Neural progenitor cell (in vitro differentiated cells): ENCODE data around the gene CRELD1. TPM values are rescaled to one million over a fixed set of nuclear protein-coding genes. Genes with fewer than 3 reads are reported as not detected.

Source experiments
- DNase-seq: peaks from one replicate; pipeline ENCODE4 v3.0.0-alpha.2; 2016; ENCODE audit warnings: low spot score
- H2AFZ ChIP-seq: fragments of 200-600 bp; sonication (generic); replicated peaks from 2 replicates; pipeline ENCODE4 v1.6.1; 2016; ENCODE audit warnings: antibody characterized with exemption
- H3F3A ChIP-seq: fragments of 200-600 bp; sonication (generic); 2 replicates; pipeline ENCODE4 v1.6.1; 2016; ENCODE audit warnings: antibody characterized with exemption, low read depth
- H3K27ac ChIP-seq: fragments of 200-600 bp; sonication (generic); 2 replicates; pipeline ENCODE4 v1.5.1; 2016; ENCODE audit warnings: mild to moderate bottlenecking
- H3K27me3 ChIP-seq: fragments of 200-600 bp; sonication (generic); 2 replicates; pipeline ENCODE4 v1.6.1; 2016; ENCODE audit warnings: mild to moderate bottlenecking, moderate library complexity
- H3K36me3 ChIP-seq: fragments of 200-600 bp; sonication (generic); 2 replicates; pipeline ENCODE4 v1.5.1; 2016
- H3K4me1 ChIP-seq: fragments of 200-600 bp; sonication (generic); 2 replicates; pipeline ENCODE4 v1.6.1; 2016; ENCODE audit warnings: mixed run types
- H3K4me2 ChIP-seq: fragments of 200-600 bp; sonication (generic); 2 replicates; pipeline ENCODE4 v1.6.1; 2016
- H3K4me3 ChIP-seq: fragments of 200-600 bp; sonication (generic); 2 replicates; pipeline ENCODE4 v1.5.1; 2016
- H3K79me2 ChIP-seq: fragments of 200-600 bp; sonication (generic); 2 replicates; pipeline ENCODE4 v1.6.1; 2016; ENCODE audit warnings: low read depth
- H3K9ac ChIP-seq: fragments of 200-600 bp; sonication (generic); 2 replicates; pipeline ENCODE4 v1.6.1; 2016
- H3K9me3 ChIP-seq: fragments of 200-600 bp; sonication (generic); 2 replicates; pipeline ENCODE4 v1.5.1; 2016; ENCODE audit warnings: low read depth
- H4K20me1 ChIP-seq: fragments of 200-600 bp; sonication (generic); 2 replicates; pipeline ENCODE4 v1.6.1; 2016; ENCODE audit warnings: low read depth
- H3K27ac Mint-ChIP-seq: 3 replicates; pipeline ENCODE4 v1.8.0; 2021; ENCODE audit warnings: mixed read lengths
- H3K27me3 Mint-ChIP-seq: 2 replicates; pipeline ENCODE4 v1.8.0; 2022; ENCODE audit warnings: low read depth, mild to moderate bottlenecking, inconsistent platforms, moderate library complexity, mixed read lengths; ENCODE audit not compliant: insufficient read depth
- H3K36me3 Mint-ChIP-seq: 3 replicates; pipeline ENCODE4 v1.8.0; 2021; ENCODE audit warnings: mixed read lengths
- H3K4me1 Mint-ChIP-seq: 3 replicates; pipeline ENCODE4 v1.8.0; 2021; ENCODE audit warnings: mixed read lengths
- H3K4me3 Mint-ChIP-seq: 3 replicates; pipeline ENCODE4 v1.8.0; 2021; ENCODE audit warnings: mild to moderate bottlenecking, moderate library complexity, mixed read lengths
- H3K9me3 Mint-ChIP-seq: 3 replicates; pipeline ENCODE4 v1.8.0; 2020; ENCODE audit warnings: mixed read lengths
- EZH2 ChIP-seq: fragments of 200-600 bp; sonication (generic); IDR thresholded peaks from 2 replicates; pipeline ENCODE4 v1.6.1; 2017; ENCODE audit warnings: antibody characterized with exemption, mild to moderate bottlenecking, moderate library complexity
- EZH2phosphoT487 ChIP-seq: fragments of 200-600 bp; sonication (generic); IDR thresholded peaks from 2 replicates; pipeline ENCODE4 v1.6.1; 2017; ENCODE audit warnings: antibody characterized with exemption
- total RNA-seq: library from RNA; depleted of rRNA; stranded (reverse); fragments of >200 nt; gene quantifications from 2 replicates; pipeline ENCODE4 v1.2.3, GENCODE V29; 2015; ENCODE audit warnings: low replicate concordance
- TF ChIP-seq, protein P1 (sequence below): fragments of 200-600 bp; sonication (generic); IDR thresholded peaks from 2 replicates; pipeline ENCODE4 v1.5.1; 2017; ENCODE audit warnings: antibody characterized with exemption, mild to moderate bottlenecking

The CRELD1 gene
- total RNA-seq, 1 donor from 2014 or later = 14.1 TPM

DNA sequence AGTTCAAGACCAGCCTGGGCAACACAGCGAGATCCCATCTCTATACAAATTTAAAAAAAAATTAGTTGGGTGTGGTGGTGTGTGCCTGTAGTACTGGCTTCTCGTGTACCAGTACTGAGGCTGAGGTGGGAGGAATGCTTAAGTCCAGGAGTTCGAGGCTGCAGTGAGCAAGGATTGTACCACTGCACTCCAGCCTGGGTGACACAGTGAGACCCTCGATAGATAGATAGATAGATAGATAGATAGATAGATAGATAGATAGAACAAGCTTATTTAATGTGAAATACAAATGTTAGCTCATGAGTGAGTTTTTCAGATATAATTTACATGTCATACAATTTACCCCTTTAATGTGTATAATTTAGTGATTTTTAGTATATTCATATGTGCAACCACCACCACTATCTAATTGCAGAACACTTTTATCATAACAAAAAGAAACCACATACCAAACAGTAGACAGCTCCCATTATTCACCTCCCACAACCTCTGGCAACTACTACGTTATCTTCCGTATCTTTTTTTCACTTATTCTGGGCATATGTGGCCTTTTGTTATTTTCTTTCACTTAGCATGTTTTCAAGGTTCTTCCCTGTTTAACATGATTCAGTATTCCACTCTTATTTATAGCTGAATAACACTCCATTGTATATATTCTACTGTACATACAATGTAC, 31.7 kb downstream of the CRELD1 start:
- H3K27ac Mint-ChIP-seq = no peak overlapping the region
- H3K4me1 Mint-ChIP-seq = no peaks in the 10 kb centered on the region
- Histone ChIP-seq H3K4me2 (no peak overlapping the region), H2AFZ (no peak overlapping the region), H3K9ac (no peak overlapping the region), H3K9me3 (no peaks in the 10 kb centered on the region), H3F3A (no peaks in the 10 kb centered on the region), H3K4me3 (no peak overlapping the region), H3K4me1 (no peaks in the 10 kb centered on the region), H3K79me2 (no peaks in the 10 kb centered on the region), H4K20me1 (no peaks in the 10 kb centered on the region), H3K36me3 (no peaks in the 10 kb centered on the region), H3K27ac (no peak overlapping the region), H3K27me3 (no peaks in the 10 kb centered on the region)
- TF ChIP-seq, protein P1, sequence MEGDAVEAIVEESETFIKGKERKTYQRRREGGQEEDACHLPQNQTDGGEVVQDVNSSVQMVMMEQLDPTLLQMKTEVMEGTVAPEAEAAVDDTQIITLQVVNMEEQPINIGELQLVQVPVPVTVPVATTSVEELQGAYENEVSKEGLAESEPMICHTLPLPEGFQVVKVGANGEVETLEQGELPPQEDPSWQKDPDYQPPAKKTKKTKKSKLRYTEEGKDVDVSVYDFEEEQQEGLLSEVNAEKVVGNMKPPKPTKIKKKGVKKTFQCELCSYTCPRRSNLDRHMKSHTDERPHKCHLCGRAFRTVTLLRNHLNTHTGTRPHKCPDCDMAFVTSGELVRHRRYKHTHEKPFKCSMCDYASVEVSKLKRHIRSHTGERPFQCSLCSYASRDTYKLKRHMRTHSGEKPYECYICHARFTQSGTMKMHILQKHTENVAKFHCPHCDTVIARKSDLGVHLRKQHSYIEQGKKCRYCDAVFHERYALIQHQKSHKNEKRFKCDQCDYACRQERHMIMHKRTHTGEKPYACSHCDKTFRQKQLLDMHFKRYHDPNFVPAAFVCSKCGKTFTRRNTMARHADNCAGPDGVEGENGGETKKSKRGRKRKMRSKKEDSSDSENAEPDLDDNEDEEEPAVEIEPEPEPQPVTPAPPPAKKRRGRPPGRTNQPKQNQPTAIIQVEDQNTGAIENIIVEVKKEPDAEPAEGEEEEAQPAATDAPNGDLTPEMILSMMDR = no peak
- TF ChIP-seq EZH2phosphoT487 (no peak), EZH2 (no peak)
- H3K36me3 Mint-ChIP-seq = peaks cover 12% of the 10 kb centered on the region
- no peak for DNase-seq
- no peak overlapping the region for H3K4me3 Mint-ChIP-seq
- H3K9me3 Mint-ChIP-seq = no peaks in the 10 kb centered on the region
- no peaks in the 10 kb centered on the region for H3K27me3 Mint-ChIP-seq

DNA sequence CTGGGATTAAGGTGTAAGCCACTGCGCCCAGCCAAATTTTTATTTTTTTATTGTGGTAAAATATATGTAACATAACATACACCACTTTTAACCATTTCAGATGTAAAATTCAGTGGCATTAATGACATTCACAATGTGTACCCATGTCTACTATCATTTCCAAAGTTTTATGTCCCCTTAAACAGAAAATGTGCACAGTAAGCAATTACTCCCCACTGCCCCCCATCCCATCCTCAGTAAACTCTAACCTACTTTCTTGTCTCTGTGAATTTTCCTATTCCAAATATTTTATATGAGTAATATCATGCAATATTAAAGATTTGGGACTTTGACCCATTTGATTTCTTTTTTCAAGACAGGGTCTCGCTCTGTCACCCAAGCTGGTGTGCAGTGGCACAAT, 33.2 kb downstream of the CRELD1 start:
- DNase-seq = no peak
- H3K27me3 ChIP-seq = no peaks in the 10 kb centered on the region
- H2AFZ ChIP-seq = no peak overlapping the region
- H3K36me3 ChIP-seq = no peaks in the 10 kb centered on the region
- Mint-ChIP-seq H3K36me3 (peaks cover 15% of the 10 kb centered on the region), H3K27me3 (no peaks in the 10 kb centered on the region), H3K9me3 (no peaks in the 10 kb centered on the region), H3K27ac (no peak overlapping the region), H3K4me1 (no peaks in the 10 kb centered on the region), H3K4me3 (no peak overlapping the region)
- no peak overlapping the region for H3K27ac ChIP-seq
- H3K79me2 ChIP-seq = no peaks in the 10 kb centered on the region
- no peak overlapping the region for H3K9ac ChIP-seq
- TF ChIP-seq EZH2phosphoT487 = no peak
- no peaks in the 10 kb centered on the region for H4K20me1 ChIP-seq
- H3K9me3 ChIP-seq = no peaks in the 10 kb centered on the region
- no peak overlapping the region for H3K4me3 ChIP-seq
- H3F3A ChIP-seq = no peaks in the 10 kb centered on the region
- no peaks in the 10 kb centered on the region for H3K4me1 ChIP-seq
- no peak overlapping the region for H3K4me2 ChIP-seq

DNA sequence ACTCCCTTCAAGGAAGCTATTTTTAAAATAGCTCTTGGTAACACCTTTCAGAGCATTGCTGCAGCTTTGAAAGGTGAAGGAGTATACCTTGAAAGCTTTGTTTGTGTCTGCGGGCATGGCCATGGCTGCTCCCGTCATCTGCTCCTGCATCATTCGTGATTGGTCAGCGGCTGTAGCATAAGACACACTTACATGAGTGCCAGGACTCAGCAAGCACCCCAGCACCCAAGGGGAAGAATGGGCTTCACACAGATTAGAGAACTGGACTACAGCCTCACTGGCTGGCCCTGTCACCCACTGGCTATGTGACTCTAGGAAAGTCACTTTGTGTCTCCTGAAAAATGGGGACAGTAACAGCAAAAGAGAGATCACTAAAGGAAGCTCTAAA, 36.0 kb downstream of the CRELD1 start:
- Histone ChIP-seq H3K79me2 (no peaks in the 10 kb centered on the region), H3K36me3 (peaks cover 10% of the 10 kb centered on the region), H3K27ac (no peak overlapping the region), H3K9me3 (no peaks in the 10 kb centered on the region), H2AFZ (no peak overlapping the region), H3K9ac (no peak overlapping the region), H3F3A (no peaks in the 10 kb centered on the region), H3K27me3 (no peaks in the 10 kb centered on the region), H3K4me1 (no peaks in the 10 kb centered on the region), H3K4me3 (no peak overlapping the region), H4K20me1 (no peaks in the 10 kb centered on the region), H3K4me2 (no peak overlapping the region)
- H3K27ac Mint-ChIP-seq = no peak overlapping the region
- H3K27me3 Mint-ChIP-seq = no peaks in the 10 kb centered on the region
- no peaks in the 10 kb centered on the region for H3K9me3 Mint-ChIP-seq
- no peaks in the 10 kb centered on the region for H3K4me1 Mint-ChIP-seq
- TF ChIP-seq EZH2 = no peak
- TF ChIP-seq EZH2phosphoT487 = no peak
- TF ChIP-seq, protein P1 = no peak
- H3K4me3 Mint-ChIP-seq = no peak overlapping the region
- no peak for DNase-seq
- peaks cover 20% of the 10 kb centered on the region for H3K36me3 Mint-ChIP-seq

DNA sequence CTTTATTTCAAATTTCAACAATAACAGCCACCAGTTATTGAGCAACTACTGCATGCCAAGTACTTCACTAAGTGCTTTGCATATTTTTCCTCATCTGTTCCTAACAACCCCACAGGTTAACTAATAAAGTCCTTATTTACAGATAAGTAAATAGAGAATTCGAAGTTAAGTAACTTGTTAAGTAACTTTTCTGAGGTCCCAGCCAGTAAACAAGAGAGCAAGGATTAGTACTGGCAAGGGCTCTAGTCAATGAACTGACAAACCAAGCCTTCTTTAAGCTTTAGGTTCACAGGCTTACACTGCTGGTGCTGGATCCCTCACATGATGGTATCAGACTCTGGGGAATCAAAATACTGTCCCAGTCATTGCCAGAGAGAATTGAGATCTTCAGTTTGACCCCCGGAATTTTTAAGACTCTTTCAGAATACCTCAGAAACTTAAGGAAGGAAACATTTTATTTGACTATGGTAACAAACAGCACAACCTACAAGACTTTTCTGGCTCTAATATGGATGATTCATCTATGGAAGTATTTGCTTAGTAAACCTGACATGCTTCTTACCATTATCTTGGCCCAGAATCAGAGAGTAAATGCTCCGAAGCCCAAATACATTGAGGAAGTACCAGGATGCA, 36.5 kb downstream of the CRELD1 start:
- peak overlapping the region; percentile 18 for H3K27ac Mint-ChIP-seq
- Histone ChIP-seq H3K9ac (no peak overlapping the region), H3K27me3 (no peaks in the 10 kb centered on the region), H3K9me3 (no peaks in the 10 kb centered on the region), H2AFZ (no peak overlapping the region), H3K79me2 (no peaks in the 10 kb centered on the region), H3K36me3 (peaks cover 10% of the 10 kb centered on the region), H3K4me1 (no peaks in the 10 kb centered on the region), H3K4me3 (no peak overlapping the region), H3F3A (no peaks in the 10 kb centered on the region), H4K20me1 (no peaks in the 10 kb centered on the region), H3K27ac (no peak overlapping the region), H3K4me2 (no peak overlapping the region)
- no peaks in the 10 kb centered on the region for H3K9me3 Mint-ChIP-seq
- no peak overlapping the region for H3K4me3 Mint-ChIP-seq
- no peaks in the 10 kb centered on the region for H3K27me3 Mint-ChIP-seq
- no peaks in the 10 kb centered on the region for H3K4me1 Mint-ChIP-seq
- no peak for DNase-seq
- TF ChIP-seq EZH2 (no peak), EZH2phosphoT487 (no peak)
- TF ChIP-seq, protein P1 = no peak
- peaks cover 20% of the 10 kb centered on the region for H3K36me3 Mint-ChIP-seq
